Activated CD4-positive, alpha-beta memory T cell treated with anti-CD3 and anti-CD28 coated beads, Interleukin-2, amount 10 ng/mL, durations not matched to agents 7 days and 5 days (primary cell): ENCODE data around the gene ERCC1. TPM values are rescaled to one million over a fixed set of nuclear protein-coding genes. Genes with fewer than 3 reads are reported as not detected.
"Not testable (repeated sequence)": the region's sequence is repeated elsewhere in the genome, so short reads cannot be mapped to it uniquely, and the experiment has no call there.

Experiments used
- CTCF ChIA-PET: fragments of 350-600 bp; sonication (Branson Sonifier 250); formaldehyde crosslinking; loops from one replicate; lab custom pipeline; 2021; ENCODE audit warnings: antibody characterized with exemption, inconsistent platforms; lab: Charles Lee
- POLR2A ChIA-PET: fragments of 350-600 bp; sonication (Branson Sonifier 250); formaldehyde crosslinking; loops from one replicate; lab custom pipeline; 2021; ENCODE audit warnings: antibody characterized with exemption; lab: Charles Lee
- DNase-seq: peaks from one replicate; pipeline ENCODE4 v3.0.0-alpha.2; 2020
- H3K27ac Mint-ChIP-seq: one replicate; pipeline ENCODE4 v1.8.0; 2021; ENCODE audit warnings: mild to moderate bottlenecking, mixed read lengths
- H3K27me3 Mint-ChIP-seq: one replicate; pipeline ENCODE4 v1.8.0; 2021; ENCODE audit warnings: mixed read lengths
- H3K36me3 Mint-ChIP-seq: one replicate; pipeline ENCODE4 v1.8.0; 2021; ENCODE audit warnings: low read depth, mixed read lengths
- H3K4me1 Mint-ChIP-seq: one replicate; pipeline ENCODE4 v1.8.0; 2021; ENCODE audit warnings: mixed read lengths
- H3K4me3 Mint-ChIP-seq: one replicate; pipeline ENCODE4 v1.8.0; 2021; ENCODE audit warnings: mild to moderate bottlenecking, mixed read lengths
- H3K9me3 Mint-ChIP-seq: one replicate; pipeline ENCODE4 v1.8.0; 2021; ENCODE audit warnings: mixed read lengths
- total RNA-seq, 2 experiments: library from RNA; stranded (reverse); gene quantifications; one replicate each; pipeline ENCODE4 v1.2.3, GENCODE V29; 2021

Gene ERCC1
- total RNA-seq, 2 experiments from 2014 or later = 59.8 to 60.6 TPM

GRCh38 chr19:45408830-45409556 is 14.7 kb downstream of the ERCC1 start:
- no peak for DNase-seq
- H3K27me3 Mint-ChIP-seq = peaks cover 6% of the 10 kb centered on the region
- CTCF ChIA-PET = no interaction called here
- H3K36me3 Mint-ChIP-seq = peaks cover 18% of the 10 kb centered on the region
- no peaks in the 10 kb centered on the region for H3K9me3 Mint-ChIP-seq
- peaks cover 36% of the 10 kb centered on the region for H3K4me1 Mint-ChIP-seq
- H3K27ac Mint-ChIP-seq = no peak overlapping the region
- H3K4me3 Mint-ChIP-seq = no peak overlapping the region
- POLR2A ChIA-PET = interaction anchor here (1.4 kb wide), 1 partner anchor 9 kb away, joined by 3 read pairs; no protein-coding TSS in a partner anchor

GRCh38 chr19:45408121-45408520 is 15.6 kb downstream of the ERCC1 start:
- H3K4me3 Mint-ChIP-seq = peak overlapping the region; percentile 22
- H3K27ac Mint-ChIP-seq = no peak overlapping the region

GRCh38 chr19:45407585-45407984 is 16.1 kb downstream of the ERCC1 start:
- not testable (repeated sequence) for DNase-seq, H3K27ac Mint-ChIP-seq, H3K9me3 Mint-ChIP-seq, H3K36me3 Mint-ChIP-seq
- POLR2A ChIA-PET = interaction anchor here (0.7 to 1.1 kb wide), 3 partner anchors 9 to 17 kb away, joined by 3 read pairs; no protein-coding TSS in a partner anchor
- Mint-ChIP-seq H3K27me3 (peaks cover 20% of the 10 kb centered on the region), H3K4me3 (peak overlapping the region; percentile 84), H3K4me1 (peaks cover 44% of the 10 kb centered on the region)
- CTCF ChIA-PET = interaction anchor here (0.8 to 1.9 kb wide), 3 partner anchors 32 to 78 kb away, joined by 4 to 12 read pairs (median 5); no protein-coding TSS in a partner anchor

More at GRCh38 chr19:45408121-45408520, 15.6 kb downstream of the ERCC1 start:
- Mint-ChIP-seq H3K36me3 (peaks cover 9% of the 10 kb centered on the region), H3K4me1 (peaks cover 42% of the 10 kb centered on the region), H3K27me3 (peaks cover 15% of the 10 kb centered on the region), H3K9me3 (no peaks in the 10 kb centered on the region)
- ChIA-PET POLR2A (interaction anchor here (1.0 kb wide), 1 partner anchor 17 kb away, joined by 3 read pairs; no protein-coding TSS in a partner anchor), CTCF (interaction anchor here (1.9 kb wide), 1 partner anchor 31 kb away, joined by 12 read pairs; no protein-coding TSS in a partner anchor)
- no peak for DNase-seq

- ChIA-PET CTCF (interaction anchor here (0.8 to 1.9 kb wide), 3 partner anchors 32 to 79 kb away, joined by 4 to 12 read pairs (median 5); no protein-coding TSS in a partner anchor), POLR2A (interaction anchor here (0.7 to 1.1 kb wide), 3 partner anchors 9 to 18 kb away, joined by 3 read pairs; no protein-coding TSS in a partner anchor)
- H3K9me3 Mint-ChIP-seq = no peaks in the 10 kb centered on the region
- H3K27me3 Mint-ChIP-seq = peaks cover 21% of the 10 kb centered on the region
- H3K4me1 Mint-ChIP-seq = peaks cover 46% of the 10 kb centered on the region
- peaks cover 2% of the 10 kb centered on the region for H3K36me3 Mint-ChIP-seq
- H3K27ac Mint-ChIP-seq = peak overlapping the region; percentile 23
- peak overlapping the region; percentile 84 for H3K4me3 Mint-ChIP-seq
- no peak for DNase-seq
Observed at GRCh38 chr19:45407091-45407375, 16.7 kb downstream of the ERCC1 start.

- H3K36me3 Mint-ChIP-seq = peaks cover 2% of the 10 kb centered on the region
Observed at GRCh38 chr19:45406226-45407090, 17.3 kb downstream of the ERCC1 start, which contains the start of gene POLR1G. Gene POLR1G (plus strand): TSS chr19:45406644. CDS start chr19:45406697, 53 bp downstream.

GRCh38 chr19:45405435-45406225 is 18.1 kb downstream of the ERCC1 start:
- ChIA-PET CTCF (interaction anchor here (1.0 kb wide), 4 partner anchors 64 to 312 kb away, joined by 3 to 7 read pairs (median 5); no protein-coding TSS in a partner anchor), POLR2A (interaction anchor here (0.6 to 2.4 kb wide), 7 partner anchors 15 to 73 kb away, joined by 3 to 9 read pairs (median 3); partner anchors contain the start of gene ERCC1)
- Mint-ChIP-seq H3K4me1 (peaks cover 46% of the 10 kb centered on the region), H3K36me3 (peaks cover 2% of the 10 kb centered on the region), H3K9me3 (no peaks in the 10 kb centered on the region), H3K4me3 (peak overlapping the region; percentile 84), H3K27ac (peak overlapping the region; percentile 79), H3K27me3 (peaks cover 24% of the 10 kb centered on the region)
- peak; percentile 88 for DNase-seq

More at GRCh38 chr19:45406226-45407090, 17.3 kb downstream of the ERCC1 start, which contains the start of gene POLR1G:
- ChIA-PET CTCF (interaction anchor here (0.8 to 1.9 kb wide), 6 partner anchors 33 to 311 kb away, joined by 4 to 12 read pairs (median 5); no protein-coding TSS in a partner anchor), POLR2A (interaction anchor here (0.6 to 1.2 kb wide), 7 partner anchors 8 to 72 kb away, joined by 3 to 6 read pairs (median 3); partner anchors contain the start of gene ERCC1)
- Mint-ChIP-seq H3K4me3 (peak within 1 kb of the TSS; percentile 84), H3K4me1 (peaks cover 46% of the 10 kb centered on the region), H3K27me3 (peaks cover 24% of the 10 kb centered on the region), H3K27ac (peak within 1 kb of the TSS; percentile 79), H3K9me3 (no peaks in the 10 kb centered on the region)
- DNase-seq = peak; percentile 82

- no peaks in the 10 kb centered on the region for H3K9me3 Mint-ChIP-seq
- H3K4me3 Mint-ChIP-seq = peak within 1 kb of the TSS; percentile 84
- peaks cover 46% of the 10 kb centered on the region for H3K4me1 Mint-ChIP-seq
- H3K27ac Mint-ChIP-seq = peak within 1 kb of the TSS; percentile 79
- ChIA-PET CTCF (interaction anchor here (1.0 to 3.8 kb wide), 5 partner anchors 11 to 80 kb away, joined by 3 to 26 read pairs (median 5); partner anchors contain the start of gene ERCC2), POLR2A (interaction anchor here (0.9 to 2.4 kb wide), 5 partner anchors 20 to 238 kb away, joined by 3 to 9 read pairs (median 4); partner anchors contain the start of gene ERCC1)
- H3K36me3 Mint-ChIP-seq = peaks cover 2% of the 10 kb centered on the region
- H3K27me3 Mint-ChIP-seq = peaks cover 24% of the 10 kb centered on the region
- peak; percentile 75 for DNase-seq
Observed at GRCh38 chr19:45404557-45405434, 18.9 kb downstream of the ERCC1 start, which contains the start of gene PPP1R13L. Gene PPP1R13L (minus strand): TSS chr19:45405069. CDS start chr19:45398318, 6,751 bp downstream.

- Mint-ChIP-seq H3K36me3 (no peaks in the 10 kb centered on the region), H3K27me3 (peaks cover 24% of the 10 kb centered on the region), H3K4me3 (peak overlapping the region; percentile 84), H3K9me3 (no peaks in the 10 kb centered on the region), H3K27ac (no peak overlapping the region), H3K4me1 (peaks cover 44% of the 10 kb centered on the region)
- CTCF ChIA-PET = interaction anchor here (1.0 to 3.8 kb wide), 7 partner anchors 9 to 81 kb away, joined by 3 to 26 read pairs (median 6); partner anchors contain the start of gene ERCC2
- POLR2A ChIA-PET = interaction anchor here (0.9 to 2.4 kb wide), 6 partner anchors 20 to 238 kb away, joined by 3 to 9 read pairs (median 4); partner anchors contain the start of gene ERCC1
- DNase-seq = peak; percentile 78
Observed at GRCh38 chr19:45403781-45404556, 19.7 kb downstream of the ERCC1 start.

GRCh38 chr19:45403272-45403671 is 20.4 kb downstream of the ERCC1 start:
- Mint-ChIP-seq H3K27ac (no peak overlapping the region), H3K9me3 (no peaks in the 10 kb centered on the region), H3K4me1 (peaks cover 47% of the 10 kb centered on the region), H3K27me3 (peaks cover 30% of the 10 kb centered on the region), H3K36me3 (no peaks in the 10 kb centered on the region), H3K4me3 (no peak overlapping the region)
- ChIA-PET CTCF (interaction anchor here (1.2 to 3.8 kb wide), 7 partner anchors 9 to 82 kb away, joined by 3 to 26 read pairs (median 10); partner anchors contain the start of gene ERCC2), POLR2A (interaction anchor here (1.2 to 2.4 kb wide), 3 partner anchors 32 to 239 kb away, joined by 4 to 9 read pairs (median 4); no protein-coding TSS in a partner anchor)
- DNase-seq = no peak
